ENCODE results near the gene ZNF385B.
"Not testable (repeated sequence)": the region's sequence is repeated elsewhere in the genome, so short reads cannot be mapped to it uniquely, and the experiment has no call there.

The ZNF385B gene

GRCh38 chr2:179800776-179801175 lies 60.6 kb downstream of the ZNF385B start:
- Mint-ChIP-seq H3K9me3 (no peaks in the 10 kb centered on the region), H3K27ac (no peak overlapping the region), H3K36me3 (ENCODE audit: low read depth) (no peaks in the 10 kb centered on the region), H3K27me3 (ENCODE audit: low read depth) (no peaks in the 10 kb centered on the region), H3K4me3 (no peak overlapping the region), H3K4me1 (ENCODE audit: low read depth) (no peaks in the 10 kb centered on the region)

DNA sequence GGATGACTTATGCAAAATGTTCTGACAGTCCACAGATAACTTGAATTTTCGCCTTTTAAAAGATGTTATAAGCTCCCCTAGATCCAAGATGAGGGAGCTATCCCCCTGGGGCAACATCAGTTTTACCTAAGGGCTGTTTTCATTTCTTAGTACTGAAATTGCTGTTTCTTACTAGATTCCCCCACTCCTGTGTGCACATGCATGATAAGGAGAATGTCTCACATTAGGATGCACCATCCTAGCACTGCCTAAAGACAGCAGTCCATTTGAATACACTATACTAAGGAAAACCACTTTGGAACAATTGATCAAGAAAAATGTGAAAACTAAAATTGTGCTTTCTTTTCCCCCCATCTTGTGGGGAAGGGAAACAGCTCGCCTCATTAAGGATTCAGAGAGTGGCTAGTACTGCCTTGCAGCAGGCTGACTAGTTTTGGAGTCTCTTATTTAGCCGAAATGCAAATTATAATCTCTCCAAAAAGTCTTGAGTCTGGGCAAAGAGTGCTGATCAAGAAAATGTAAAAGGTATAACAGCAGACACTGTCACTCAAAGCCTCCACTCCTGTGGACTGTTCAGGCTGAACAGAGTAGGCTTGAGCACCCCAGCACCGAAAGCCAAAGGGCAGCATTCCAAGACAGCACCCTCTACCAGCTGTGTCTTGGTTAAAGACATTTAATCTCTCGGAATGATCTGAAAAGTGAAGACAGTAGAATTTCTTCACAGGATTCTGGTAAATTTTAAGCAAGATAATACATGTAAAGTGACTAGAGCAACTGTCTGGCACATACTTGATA lies 65.0 kb downstream of the ZNF385B start:
- Mint-ChIP-seq H3K4me1 (ENCODE audit: low read depth) (no peaks in the 10 kb centered on the region), H3K36me3 (ENCODE audit: low read depth) (no peaks in the 10 kb centered on the region), H3K27ac (no peak overlapping the region), H3K27me3 (ENCODE audit: low read depth) (no peaks in the 10 kb centered on the region), H3K9me3 (no peaks in the 10 kb centered on the region), H3K4me3 (no peak overlapping the region)

- H3K4me1 Mint-ChIP-seq (ENCODE audit: low read depth): no peaks in the 10 kb centered on the region
- H3K36me3 Mint-ChIP-seq (ENCODE audit: low read depth): no peaks in the 10 kb centered on the region
- H3K27me3 Mint-ChIP-seq (ENCODE audit: low read depth): no peaks in the 10 kb centered on the region
- H3K4me3 Mint-ChIP-seq: no peak overlapping the region
- H3K9me3 Mint-ChIP-seq: no peaks in the 10 kb centered on the region
- H3K27ac Mint-ChIP-seq: no peak overlapping the region
These were observed 67.5 kb downstream of the ZNF385B start for GRCh38 chr2:179793902-179794301.

- H3K27ac Mint-ChIP-seq: no peak overlapping the region
- H3K4me3 Mint-ChIP-seq: no peak overlapping the region
- no peaks in the 10 kb centered on the region for H3K27me3 Mint-ChIP-seq (ENCODE audit: low read depth)
- H3K4me1 Mint-ChIP-seq (ENCODE audit: low read depth): no peaks in the 10 kb centered on the region
- no peaks in the 10 kb centered on the region for H3K36me3 Mint-ChIP-seq (ENCODE audit: low read depth)
- no peaks in the 10 kb centered on the region for H3K9me3 Mint-ChIP-seq
These were observed 68.2 kb downstream of the ZNF385B start for GRCh38 chr2:179793238-179793637.

DNA sequence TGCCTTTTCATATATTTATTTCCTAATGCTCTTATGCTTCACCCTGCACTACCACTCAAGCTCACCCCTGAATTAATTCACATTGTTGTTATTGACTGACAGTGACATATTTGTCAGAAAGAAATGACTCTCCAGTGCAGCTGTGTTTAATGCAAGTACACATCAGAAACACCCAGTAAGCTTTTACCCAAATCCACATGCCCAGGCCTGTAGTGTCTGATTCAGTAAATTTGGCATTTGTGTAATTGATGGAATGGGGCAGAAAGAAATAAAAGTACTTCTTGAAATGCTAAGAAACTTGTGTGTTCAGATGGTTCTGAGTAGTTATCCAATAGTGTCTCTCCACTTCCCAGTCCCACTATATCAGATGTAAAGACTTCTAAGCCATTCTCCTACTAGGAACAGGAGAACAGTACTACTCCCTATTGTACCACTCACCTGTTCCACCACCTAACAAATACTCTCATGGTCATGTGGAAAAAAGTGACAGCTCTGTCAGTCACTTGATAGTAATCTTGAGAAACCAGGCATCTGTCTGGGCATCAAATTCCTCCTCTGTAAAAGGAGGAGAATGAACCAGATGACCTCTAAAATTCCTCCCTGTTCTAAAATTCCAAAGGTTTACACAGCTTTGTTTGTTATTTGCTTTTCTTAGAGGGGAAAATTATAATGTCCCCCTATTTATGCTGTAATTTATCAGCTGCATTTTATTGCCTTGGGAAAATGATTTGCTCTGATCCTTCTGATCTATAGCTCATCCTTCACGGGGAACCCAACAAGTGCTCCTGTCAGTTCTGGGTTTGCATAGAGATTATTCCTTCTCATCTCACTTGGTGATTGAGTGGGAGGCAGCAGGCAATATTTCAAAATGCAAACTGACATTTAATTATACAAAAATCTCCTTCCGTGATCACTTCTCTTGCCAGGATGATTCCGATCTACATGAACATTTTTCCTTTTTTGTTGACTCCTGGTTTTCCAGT lies 70.9 kb downstream of the ZNF385B start:
- Mint-ChIP-seq H3K4me1 (ENCODE audit: low read depth) (no peaks in the 10 kb centered on the region), H3K27ac (no peak overlapping the region)

DNA sequence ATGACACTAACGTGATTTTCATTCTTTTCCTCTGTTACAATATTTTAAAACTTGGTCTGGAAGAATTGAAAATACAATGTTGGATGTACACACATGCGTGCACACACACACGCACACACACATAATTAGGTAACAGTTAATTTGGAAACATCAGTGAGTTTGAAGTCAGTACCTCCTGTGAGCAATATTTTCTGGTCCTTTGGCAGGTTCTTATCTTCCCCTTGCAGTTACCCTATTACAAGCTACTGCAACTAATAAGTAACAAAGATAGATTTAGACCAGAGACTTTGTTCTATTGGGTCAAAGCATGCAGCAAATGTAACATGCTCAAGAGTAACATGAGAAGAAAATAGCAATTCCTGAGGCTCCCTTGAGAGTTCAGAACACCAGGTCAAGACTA lies 73.3 kb downstream of the ZNF385B start:
- Mint-ChIP-seq H3K4me3 (no peak overlapping the region), H3K27ac (no peak overlapping the region), H3K9me3 (no peaks in the 10 kb centered on the region), H3K4me1 (ENCODE audit: low read depth) (no peaks in the 10 kb centered on the region), H3K36me3 (ENCODE audit: low read depth) (no peaks in the 10 kb centered on the region), H3K27me3 (ENCODE audit: low read depth) (no peaks in the 10 kb centered on the region)

More for the DNA sequence above, 70.9 kb downstream of the ZNF385B start:
- Mint-ChIP-seq H3K9me3 (no peaks in the 10 kb centered on the region), H3K4me3 (no peak overlapping the region), H3K27me3 (ENCODE audit: low read depth) (no peaks in the 10 kb centered on the region), H3K36me3 (ENCODE audit: low read depth) (no peaks in the 10 kb centered on the region)

DNA sequence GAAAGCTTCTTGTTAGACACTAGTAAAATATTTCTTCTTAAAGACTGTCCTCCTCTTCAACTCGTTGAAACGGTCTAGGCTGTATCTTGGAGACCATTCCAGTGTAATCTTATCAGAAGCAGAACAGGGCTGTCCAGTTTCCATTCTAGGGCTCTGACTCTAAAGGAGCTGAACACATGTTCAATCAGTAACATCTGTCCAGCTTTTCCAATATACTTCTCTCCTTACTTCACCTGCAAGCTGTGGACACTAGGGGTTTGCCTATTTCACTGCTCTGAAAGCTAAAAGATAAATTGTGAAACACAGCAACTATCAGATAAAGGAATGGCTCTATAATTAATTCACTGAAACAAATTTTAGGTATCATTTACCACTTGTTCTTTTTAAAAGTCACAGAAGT lies 73.8 kb downstream of the ZNF385B start:
- H3K27me3 Mint-ChIP-seq (ENCODE audit: low read depth): no peaks in the 10 kb centered on the region
- no peaks in the 10 kb centered on the region for H3K9me3 Mint-ChIP-seq
- no peaks in the 10 kb centered on the region for H3K36me3 Mint-ChIP-seq (ENCODE audit: low read depth)
- no peak overlapping the region for H3K4me3 Mint-ChIP-seq
- H3K27ac Mint-ChIP-seq: no peak overlapping the region
- H3K4me1 Mint-ChIP-seq (ENCODE audit: low read depth): no peaks in the 10 kb centered on the region

DNA sequence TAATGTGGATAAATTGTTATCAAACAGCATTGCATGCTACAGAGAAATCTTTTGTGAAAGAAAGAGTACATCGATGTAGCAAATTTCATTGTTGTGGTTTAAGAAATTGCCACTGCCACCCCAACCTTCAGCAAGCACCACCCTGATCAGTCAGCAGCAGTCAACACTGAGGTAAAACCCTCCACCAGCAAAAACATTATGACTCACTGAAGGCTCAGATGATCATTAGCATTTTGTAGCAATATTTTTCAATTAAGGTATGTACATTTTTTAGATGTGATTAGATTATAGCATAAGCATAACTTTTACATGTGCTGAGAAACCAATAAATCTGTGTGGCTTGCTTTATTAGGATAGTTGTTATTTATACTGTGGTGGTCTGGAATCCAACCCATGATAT lies 75.5 kb downstream of the ZNF385B start:
- H3K27me3 Mint-ChIP-seq (ENCODE audit: low read depth): no peaks in the 10 kb centered on the region
- no peaks in the 10 kb centered on the region for H3K9me3 Mint-ChIP-seq
- no peak overlapping the region for H3K27ac Mint-ChIP-seq
- H3K4me1 Mint-ChIP-seq (ENCODE audit: low read depth): no peaks in the 10 kb centered on the region
- H3K36me3 Mint-ChIP-seq (ENCODE audit: low read depth): no peaks in the 10 kb centered on the region
- H3K4me3 Mint-ChIP-seq: no peak overlapping the region

DNA sequence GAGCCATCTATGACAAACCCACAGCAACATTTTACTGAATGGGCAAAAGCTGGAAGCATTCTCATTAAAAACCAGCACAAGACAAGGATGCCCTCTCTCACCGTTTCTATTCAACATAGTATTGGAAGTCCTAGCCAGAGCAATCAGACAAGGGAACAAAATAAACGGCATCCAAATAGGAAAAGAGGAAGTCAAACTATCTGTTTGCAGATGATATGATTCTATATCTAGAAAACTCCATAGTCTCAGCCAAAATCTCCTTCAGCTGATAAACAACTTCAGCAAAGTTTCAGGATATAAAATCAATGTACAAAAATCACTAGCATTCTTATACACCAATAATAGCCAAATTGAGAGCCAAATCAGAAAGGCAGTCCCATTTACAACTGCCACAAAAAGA lies 79.1 kb downstream of the ZNF385B start:
- H3K4me3 Mint-ChIP-seq; H3K9me3 Mint-ChIP-seq; H3K36me3 Mint-ChIP-seq (ENCODE audit: low read depth); H3K4me1 Mint-ChIP-seq (ENCODE audit: low read depth); H3K27me3 Mint-ChIP-seq (ENCODE audit: low read depth); H3K27ac Mint-ChIP-seq: not testable (repeated sequence)

GRCh38 chr2:179773986-179774385 lies 87.4 kb downstream of the ZNF385B start:
- H3K27ac Mint-ChIP-seq: no peak overlapping the region
- H3K27me3 Mint-ChIP-seq (ENCODE audit: low read depth): no peaks in the 10 kb centered on the region
- H3K36me3 Mint-ChIP-seq (ENCODE audit: low read depth): no peaks in the 10 kb centered on the region
- H3K9me3 Mint-ChIP-seq: no peaks in the 10 kb centered on the region
- H3K4me1 Mint-ChIP-seq (ENCODE audit: low read depth): no peaks in the 10 kb centered on the region
- H3K4me3 Mint-ChIP-seq: no peak overlapping the region

DNA sequence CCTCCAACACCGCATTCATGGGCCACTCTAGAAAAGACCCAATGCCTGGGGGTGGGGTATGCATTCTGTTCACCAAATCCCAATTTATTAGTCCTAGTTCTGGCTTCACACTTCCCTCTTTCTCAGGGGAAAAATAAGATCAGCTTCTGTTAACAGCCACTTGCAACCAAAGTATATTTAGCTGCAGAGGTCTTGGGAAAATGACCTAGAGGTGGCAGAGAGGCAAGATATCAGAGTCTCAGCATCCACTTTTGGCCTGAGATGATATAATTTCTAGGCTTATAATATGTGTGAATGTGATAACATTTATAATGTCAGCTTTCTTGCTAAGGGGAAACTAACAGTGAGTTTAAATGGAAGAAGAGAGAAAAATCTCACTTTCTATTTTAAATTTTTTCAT lies 89.1 kb downstream of the ZNF385B start:
- Mint-ChIP-seq H3K9me3 (no peaks in the 10 kb centered on the region), H3K27ac (no peak overlapping the region), H3K36me3 (ENCODE audit: low read depth) (no peaks in the 10 kb centered on the region), H3K27me3 (ENCODE audit: low read depth) (no peaks in the 10 kb centered on the region), H3K4me1 (ENCODE audit: low read depth) (no peaks in the 10 kb centered on the region), H3K4me3 (no peak overlapping the region)

DNA sequence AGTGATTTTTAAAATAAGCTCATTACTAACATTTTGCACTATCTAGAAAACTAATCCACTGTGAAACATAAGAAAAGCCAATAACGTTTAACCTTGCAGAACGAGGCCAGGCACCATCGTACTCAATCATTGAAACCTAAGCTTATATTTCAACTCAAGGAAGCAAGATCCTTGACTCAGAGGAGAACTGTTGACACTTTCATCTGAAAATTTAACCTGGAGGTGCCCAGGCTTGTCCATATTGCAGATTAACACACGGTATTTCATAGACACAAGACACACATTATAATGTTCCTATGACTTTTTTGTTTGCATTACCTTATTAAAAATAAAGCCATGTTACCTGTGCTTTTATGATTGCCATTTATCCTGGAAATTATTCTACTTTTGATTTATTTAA lies 89.6 kb downstream of the ZNF385B start:
- Mint-ChIP-seq H3K4me3 (no peak overlapping the region), H3K9me3 (no peaks in the 10 kb centered on the region), H3K27me3 (ENCODE audit: low read depth) (no peaks in the 10 kb centered on the region), H3K4me1 (ENCODE audit: low read depth) (no peaks in the 10 kb centered on the region), H3K36me3 (ENCODE audit: low read depth) (no peaks in the 10 kb centered on the region), H3K27ac (no peak overlapping the region)

DNA sequence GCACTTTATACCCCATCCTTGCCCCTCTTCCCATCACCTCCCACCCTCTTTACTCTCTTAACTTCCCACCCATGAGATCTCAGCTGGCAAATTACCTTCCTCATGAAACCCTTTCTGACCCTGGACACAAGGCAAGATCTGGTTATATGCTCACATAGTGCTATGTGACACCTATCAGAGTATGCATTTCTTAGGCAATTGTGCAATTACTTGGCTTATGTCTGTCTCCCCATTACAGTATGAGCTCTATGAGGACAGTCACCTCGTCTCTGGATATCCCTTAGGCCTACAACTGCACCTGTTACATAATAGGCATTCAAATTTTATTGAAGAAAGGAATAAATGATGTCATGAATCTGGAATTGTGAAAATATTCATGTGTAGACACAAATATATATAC lies 91.4 kb downstream of the ZNF385B start:
- Mint-ChIP-seq H3K9me3 (no peaks in the 10 kb centered on the region), H3K4me1 (ENCODE audit: low read depth) (no peaks in the 10 kb centered on the region), H3K27ac (no peak overlapping the region), H3K27me3 (ENCODE audit: low read depth) (no peaks in the 10 kb centered on the region), H3K36me3 (ENCODE audit: low read depth) (no peaks in the 10 kb centered on the region), H3K4me3 (no peak overlapping the region)

- Mint-ChIP-seq H3K27ac (no peak overlapping the region), H3K4me1 (ENCODE audit: low read depth) (no peaks in the 10 kb centered on the region)
These were observed 92.1 kb downstream of the ZNF385B start for GRCh38 chr2:179769323-179769722.

GRCh38 chr2:179768765-179769164 lies 92.6 kb downstream of the ZNF385B start:
- no peaks in the 10 kb centered on the region for H3K4me1 Mint-ChIP-seq (ENCODE audit: low read depth)
- no peak overlapping the region for H3K4me3 Mint-ChIP-seq
- H3K27ac Mint-ChIP-seq: no peak overlapping the region
- H3K9me3 Mint-ChIP-seq: no peaks in the 10 kb centered on the region
- H3K27me3 Mint-ChIP-seq (ENCODE audit: low read depth): no peaks in the 10 kb centered on the region
- H3K36me3 Mint-ChIP-seq (ENCODE audit: low read depth): no peaks in the 10 kb centered on the region

More at GRCh38 chr2:179769323-179769722, 92.1 kb downstream of the ZNF385B start:
- Mint-ChIP-seq H3K36me3 (ENCODE audit: low read depth) (no peaks in the 10 kb centered on the region), H3K27me3 (ENCODE audit: low read depth) (no peaks in the 10 kb centered on the region), H3K9me3 (no peaks in the 10 kb centered on the region), H3K4me3 (no peak overlapping the region)

All from T-helper 1 cell treated with Interleukin-12 subunit alpha and Interleukin-12 subunit beta and Interleukin-4 antibody, amounts not matched to agents 30 μg/mL and 1 μg/mL, for 36 hours (primary cell).